Choroid plexus epithelial cell (primary cell): ENCODE measurements around the gene SPARCL1.
A peak's percentile ranks its signal among the peaks of the same experiment; 100 is the strongest.
"Not testable (repeated sequence)": the region's sequence is repeated elsewhere in the genome, so short reads cannot be mapped to it uniquely, and the experiment has no call there.

Experiments
- DNase-seq: peaks from one replicate; pipeline ENCODE4 v3.0.0-alpha.2; 2010; ENCODE audit warnings: low read depth
- H3K4me3 ChIP-seq: 2 replicates; pipeline ENCODE4 v1.5.1; 2011; ENCODE audit warnings: low read depth, mild to moderate bottlenecking, control low read depth, low read length, moderate library complexity
- CTCF ChIP-seq: conservative IDR thresholded peaks from 2 replicates; pipeline ENCODE4 v1.5.1; 2011; ENCODE audit warnings: low read depth, mild to moderate bottlenecking, control low read depth, inconsistent platforms, low read length, moderate library complexity

SPARCL1 gene

GRCh38 chr4:87491436-87491835 lies 37.7 kb downstream of the SPARCL1 start:
- DNase-seq: no peak
- no peak for TF ChIP-seq CTCF
- no peak overlapping the region for H3K4me3 ChIP-seq

GRCh38 chr4:87490664-87491369 lies 38.4 kb downstream of the SPARCL1 start:
- no peak for DNase-seq
- no peak overlapping the region for H3K4me3 ChIP-seq
- no peak for TF ChIP-seq CTCF

GRCh38 chr4:87489678-87490077 lies 39.5 kb downstream of the SPARCL1 start:
- TF ChIP-seq CTCF: no peak
- no peak for DNase-seq
- no peak overlapping the region for H3K4me3 ChIP-seq

- peak; percentile 36 for DNase-seq
- H3K4me3 ChIP-seq: not testable (repeated sequence)
These were observed 40.5 kb downstream of the SPARCL1 start for GRCh38 chr4:87488666-87489065.

GRCh38 chr4:87483247-87483646 lies 45.9 kb downstream of the SPARCL1 start:
- not testable (repeated sequence) for H3K4me3 ChIP-seq, DNase-seq

GRCh38 chr4:87481377-87481776 lies 47.8 kb downstream of the SPARCL1 start:
- TF ChIP-seq CTCF: no peak
- DNase-seq: no peak
- no peak overlapping the region for H3K4me3 ChIP-seq

GRCh38 chr4:87478732-87479250 lies 50.4 kb downstream of the SPARCL1 start:
- no peak for TF ChIP-seq CTCF
- H3K4me3 ChIP-seq: no peak overlapping the region
- DNase-seq: no peak

GRCh38 chr4:87476934-87477333 lies 52.2 kb downstream of the SPARCL1 start:
- no peak for DNase-seq
- no peak overlapping the region for H3K4me3 ChIP-seq
- no peak for TF ChIP-seq CTCF
